HepG2 (cell line): ENCODE data around the gene PSORS1C2. TPM values are rescaled to one million over a fixed set of nuclear protein-coding genes. Genes with fewer than 3 reads are reported as not detected.

Source experiments
- ARID5B ChIP-seq: IDR thresholded peaks from 2 replicates; pipeline ENCODE4 v1.4.0; 2020; ENCODE audit warnings: mild to moderate bottlenecking, missing genetic modification reagents
- FOXJ3 ChIP-seq: sonication (generic); formaldehyde crosslinking; IDR thresholded peaks from 2 replicates; pipeline ENCODE4 v1.4.0; 2020; ENCODE audit warnings: missing genetic modification reagents, mild to moderate bottlenecking, borderline replicate concordance
- HNF4A ChIP-seq: sonication (generic); formaldehyde crosslinking; IDR thresholded peaks from 2 replicates; pipeline ENCODE4 v1.4.0; 2020; ENCODE audit warnings: missing genetic modification reagents
- KMT2A ChIP-seq: sonication (generic); formaldehyde crosslinking; IDR thresholded peaks from 2 replicates; pipeline ENCODE4 v1.4.0; 2020; ENCODE audit warnings: missing genetic modification reagents
- MEIS2 ChIP-seq: sonication (generic); formaldehyde crosslinking; IDR thresholded peaks from 2 replicates; pipeline ENCODE4 v1.9.0; 2021; ENCODE audit warnings: mild to moderate bottlenecking, missing genetic modification reagents
- PHF21A ChIP-seq: sonication (generic); formaldehyde crosslinking; IDR thresholded peaks from 2 replicates; pipeline ENCODE4 v1.5.0; 2020; ENCODE audit warnings: mild to moderate bottlenecking, missing genetic modification reagents
- RARA ChIP-seq: IDR thresholded peaks from 2 replicates; pipeline ENCODE4 v1.6.1; 2016; ENCODE audit warnings: missing genetic modification reagents, missing compliant biosample characterization
- RXRB ChIP-seq: IDR thresholded peaks from 2 replicates; pipeline ENCODE4 v1.6.1; 2016; ENCODE audit warnings: borderline replicate concordance, missing genetic modification reagents, missing compliant biosample characterization
- SAP130 ChIP-seq: IDR thresholded peaks from 2 replicates; pipeline ENCODE4 v1.6.1; 2016; ENCODE audit warnings: low read depth
- ZFX ChIP-seq: sonication (generic); formaldehyde crosslinking; IDR thresholded peaks from 2 replicates; pipeline ENCODE4 v1.4.0; 2020; ENCODE audit warnings: mild to moderate bottlenecking, low read depth, missing genetic modification reagents, moderate library complexity
- ZNF280D ChIP-seq: sonication (generic); formaldehyde crosslinking; IDR thresholded peaks from 2 replicates; pipeline ENCODE4 v1.5.1; 2020; ENCODE audit warnings: mild to moderate bottlenecking, missing genetic modification reagents
- polyA plus RNA-seq, 8 experiments: library from polyadenylated mRNA; depleted of rRNA in 3 of 8; stranded (reverse) in 7 of 8; unstranded in 1 of 8; fragments of >200 nt; fragmentation: Illumina TruSeq in 4 of 8; extraction: Trizol in 4 of 8; gene quantifications; 2 replicates each; pipeline versions ENCODE4 v1.2.1 to v1.2.3, GENCODE V29; 2011 to 2016; ENCODE audit warnings: low read depth in 4 of 8, missing spikeins in 1 of 8, mixed read lengths in 1 of 8; ENCODE audit not compliant: insufficient read depth in 1 of 8
- total RNA-seq, 5 experiments: library from RNA; depleted of rRNA; stranded (reverse); fragments of >200 nt; fragmentation: Illumina TruSeq; extraction: Trizol; gene quantifications; 2 replicates each; pipeline ENCODE4 v1.2.3, GENCODE V29; 2016; ENCODE audit warnings: low read depth in 1 of 5
- TF ChIP-seq, protein P1 (sequence below): sonication (generic); formaldehyde crosslinking; IDR thresholded peaks from 2 replicates; pipeline ENCODE4 v1.5.0; 2020; ENCODE audit warnings: mild to moderate bottlenecking, missing genetic modification reagents
- TF ChIP-seq, protein P2 (sequence below): sonication (generic); formaldehyde crosslinking; IDR thresholded peaks from 2 replicates; pipeline ENCODE4 v1.4.0; 2020; ENCODE audit warnings: missing genetic modification reagents

Gene PSORS1C2
- total and polyA plus RNA-seq, 2 of the 13 experiments (the other 11 are each of a cell fraction or from before 2014, with no cell fraction given), result not detected

- peak; percentile 28; the same call in 1 of the 2 replicates for TF ChIP-seq FOXJ3 (CRISPR knock-in tag)
- TF ChIP-seq ZFX (CRISPR knock-in tag), result peak; percentile 50; the same call in 1 of the 2 replicates
- peak; percentile 63 for TF ChIP-seq HNF4A (CRISPR knock-in tag)
- TF ChIP-seq RXRB (CRISPR knock-in tag), result peak; percentile 34; the same call in 1 of the 2 replicates
- TF ChIP-seq KMT2A, result 0 out of 2 replicates have a peak, but pooled peaks have one; percentile 15
- TF ChIP-seq RARA, result peak; percentile 45; the same call in 1 of the 2 replicates
- 0 out of 2 replicates have a peak, but pooled peaks have one; percentile 20 for TF ChIP-seq ARID5B (CRISPR knock-in tag)
- TF ChIP-seq, protein P1, sequence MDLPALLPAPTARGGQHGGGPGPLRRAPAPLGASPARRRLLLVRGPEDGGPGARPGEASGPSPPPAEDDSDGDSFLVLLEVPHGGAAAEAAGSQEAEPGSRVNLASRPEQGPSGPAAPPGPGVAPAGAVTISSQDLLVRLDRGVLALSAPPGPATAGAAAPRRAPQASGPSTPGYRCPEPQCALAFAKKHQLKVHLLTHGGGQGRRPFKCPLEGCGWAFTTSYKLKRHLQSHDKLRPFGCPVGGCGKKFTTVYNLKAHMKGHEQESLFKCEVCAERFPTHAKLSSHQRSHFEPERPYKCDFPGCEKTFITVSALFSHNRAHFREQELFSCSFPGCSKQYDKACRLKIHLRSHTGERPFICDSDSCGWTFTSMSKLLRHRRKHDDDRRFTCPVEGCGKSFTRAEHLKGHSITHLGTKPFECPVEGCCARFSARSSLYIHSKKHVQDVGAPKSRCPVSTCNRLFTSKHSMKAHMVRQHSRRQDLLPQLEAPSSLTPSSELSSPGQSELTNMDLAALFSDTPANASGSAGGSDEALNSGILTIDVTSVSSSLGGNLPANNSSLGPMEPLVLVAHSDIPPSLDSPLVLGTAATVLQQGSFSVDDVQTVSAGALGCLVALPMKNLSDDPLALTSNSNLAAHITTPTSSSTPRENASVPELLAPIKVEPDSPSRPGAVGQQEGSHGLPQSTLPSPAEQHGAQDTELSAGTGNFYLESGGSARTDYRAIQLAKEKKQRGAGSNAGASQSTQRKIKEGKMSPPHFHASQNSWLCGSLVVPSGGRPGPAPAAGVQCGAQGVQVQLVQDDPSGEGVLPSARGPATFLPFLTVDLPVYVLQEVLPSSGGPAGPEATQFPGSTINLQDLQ (CRISPR knock-in tag), result peak; percentile 99
- TF ChIP-seq ZNF280D (CRISPR knock-in tag), result 0 out of 2 replicates have a peak, but pooled peaks have one; percentile 30
- TF ChIP-seq SAP130, result peak; percentile 70
- TF ChIP-seq MEIS2 (CRISPR knock-in tag), result peak; percentile 45; the same call in 1 of the 2 replicates
- peak; percentile 42; the same call in 1 of the 2 replicates for TF ChIP-seq PHF21A (CRISPR knock-in tag)
- TF ChIP-seq, protein P2, sequence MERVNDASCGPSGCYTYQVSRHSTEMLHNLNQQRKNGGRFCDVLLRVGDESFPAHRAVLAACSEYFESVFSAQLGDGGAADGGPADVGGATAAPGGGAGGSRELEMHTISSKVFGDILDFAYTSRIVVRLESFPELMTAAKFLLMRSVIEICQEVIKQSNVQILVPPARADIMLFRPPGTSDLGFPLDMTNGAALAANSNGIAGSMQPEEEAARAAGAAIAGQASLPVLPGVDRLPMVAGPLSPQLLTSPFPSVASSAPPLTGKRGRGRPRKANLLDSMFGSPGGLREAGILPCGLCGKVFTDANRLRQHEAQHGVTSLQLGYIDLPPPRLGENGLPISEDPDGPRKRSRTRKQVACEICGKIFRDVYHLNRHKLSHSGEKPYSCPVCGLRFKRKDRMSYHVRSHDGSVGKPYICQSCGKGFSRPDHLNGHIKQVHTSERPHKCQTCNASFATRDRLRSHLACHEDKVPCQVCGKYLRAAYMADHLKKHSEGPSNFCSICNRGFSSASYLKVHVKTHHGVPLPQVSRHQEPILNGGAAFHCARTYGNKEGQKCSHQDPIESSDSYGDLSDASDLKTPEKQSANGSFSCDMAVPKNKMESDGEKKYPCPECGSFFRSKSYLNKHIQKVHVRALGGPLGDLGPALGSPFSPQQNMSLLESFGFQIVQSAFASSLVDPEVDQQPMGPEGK (CRISPR knock-in tag), result peak; percentile 67
These were observed 44.4 kb upstream of the PSORS1C2 start (continued) for GRCh38 chr6:31183287-31183686.
